GM19025 (cell line): ENCODE results near the gene SINHCAF.

ENCODE experiments used
- ATAC-seq: cut with Tn5 transposase; IDR thresholded peaks from one replicate; pipeline ENCODE4 v1.9.1; 2021; ENCODE audit warnings: mild to moderate bottlenecking, low read depth, moderate library complexity; ENCODE audit not compliant: unreplicated experiment

SINHCAF gene

GRCh38 chr12:31311634-31312258 is 14.2 kb downstream of the SINHCAF start:
- no peak for ATAC-seq

DNA sequence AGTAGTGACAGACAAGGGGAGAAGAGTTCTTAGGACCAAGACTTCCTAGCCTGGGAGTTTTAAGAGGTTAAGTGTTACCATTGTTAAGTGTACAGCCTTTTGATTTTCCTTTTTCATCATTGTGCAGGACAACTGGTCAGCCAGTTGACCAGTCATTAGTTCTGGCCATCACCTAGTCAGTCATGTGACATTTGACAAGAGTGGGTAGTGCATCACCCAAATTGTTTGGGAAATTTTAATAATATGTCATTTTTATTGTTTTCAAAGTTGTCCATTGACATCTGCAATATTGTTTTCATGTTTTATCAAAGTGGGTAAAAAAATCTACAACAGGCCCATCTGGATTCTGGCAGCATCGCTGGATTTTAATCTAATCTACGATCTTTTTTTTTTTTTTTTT is 15.5 kb downstream of the SINHCAF start:
- no peak for ATAC-seq

GRCh38 chr12:31309279-31309678 is 16.7 kb downstream of the SINHCAF start:
- no peak for ATAC-seq

DNA sequence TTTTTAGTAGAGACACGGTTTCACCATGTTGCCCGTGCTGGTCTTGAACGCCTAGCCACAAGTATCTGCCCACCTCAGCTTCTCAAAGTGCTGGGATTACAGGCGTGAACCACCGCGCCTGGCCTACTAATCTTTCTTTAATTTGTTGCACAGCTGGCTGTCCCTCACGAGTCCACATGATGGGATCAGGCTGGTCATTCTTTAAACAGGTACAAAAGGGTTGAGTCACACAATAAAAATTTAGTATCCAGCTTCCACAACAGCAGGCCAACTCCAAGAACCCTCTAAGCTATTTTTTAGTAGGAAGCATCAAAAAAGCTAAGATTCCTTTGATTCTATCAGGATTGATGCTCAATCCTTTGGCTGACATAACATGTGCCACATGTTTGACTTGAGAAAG is 17.8 kb downstream of the SINHCAF start:
- no peak for ATAC-seq

DNA sequence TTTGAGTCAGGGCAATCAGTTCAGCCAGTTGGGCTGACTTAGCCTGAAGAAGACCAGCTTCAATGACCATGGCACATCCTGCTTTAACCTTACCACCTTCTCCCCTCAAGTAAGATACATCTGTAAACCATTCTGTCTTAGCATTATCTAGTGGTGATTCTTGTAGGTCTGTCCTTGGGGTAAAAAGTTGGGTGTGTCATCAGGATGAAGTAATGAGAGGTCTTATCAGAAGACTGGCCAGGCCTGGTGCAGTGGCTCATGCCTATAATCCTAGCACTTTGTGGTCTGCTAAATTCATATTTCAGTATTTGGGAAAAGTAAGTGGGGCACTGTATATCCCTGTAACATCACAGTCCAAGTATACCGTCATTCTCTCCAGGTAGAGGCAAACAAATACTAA is 19.1 kb downstream of the SINHCAF start:
- no peak for ATAC-seq

GRCh38 chr12:31303466-31303865 is 22.5 kb downstream of the SINHCAF start:
- no peak for ATAC-seq

DNA sequence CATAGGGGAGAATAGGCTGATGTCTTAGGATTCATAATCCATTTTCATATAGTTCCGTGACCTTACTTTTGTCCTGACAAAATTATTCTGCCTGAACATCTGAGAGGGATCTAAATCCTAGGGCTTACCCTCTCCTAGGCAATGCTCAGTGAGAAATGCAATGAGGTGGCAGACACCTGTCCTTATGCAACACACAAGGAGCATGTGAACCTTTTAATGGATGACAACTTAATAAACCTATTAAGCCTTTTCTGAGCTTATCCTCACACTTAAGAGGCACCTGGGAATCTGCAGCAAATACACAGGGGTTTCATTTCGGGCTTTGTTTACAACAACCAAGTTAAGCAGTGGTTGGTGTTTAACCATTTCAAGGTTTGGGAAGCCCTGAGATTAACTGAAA is 24.6 kb downstream of the SINHCAF start:
- ATAC-seq, result no peak

DNA sequence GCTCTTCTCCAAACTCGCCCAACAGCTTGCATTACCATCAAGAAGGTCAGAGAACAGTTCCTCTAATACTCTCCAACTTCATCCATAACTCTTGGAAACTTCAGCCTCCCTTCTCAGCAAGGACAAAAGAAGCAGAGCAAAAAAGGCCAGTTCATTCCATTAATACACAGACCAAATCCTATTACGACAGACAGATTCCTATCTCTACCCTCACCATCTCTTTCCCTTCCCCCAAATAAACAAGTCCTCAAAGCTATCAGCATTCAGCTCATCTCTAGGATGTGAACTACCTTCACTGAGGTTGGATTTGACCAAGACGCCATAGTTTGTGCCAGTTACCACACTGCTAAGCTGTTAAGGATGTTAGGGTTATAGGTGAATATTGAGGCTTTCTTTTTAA is 25.2 kb downstream of the SINHCAF start:
- ATAC-seq, result no peak

- ATAC-seq, result no peak
Observed at GRCh38 chr12:31300341-31300740, 25.6 kb downstream of the SINHCAF start.

GRCh38 chr12:31298922-31299321 is 27.0 kb downstream of the SINHCAF start:
- ATAC-seq, result peak; percentile 10

DNA sequence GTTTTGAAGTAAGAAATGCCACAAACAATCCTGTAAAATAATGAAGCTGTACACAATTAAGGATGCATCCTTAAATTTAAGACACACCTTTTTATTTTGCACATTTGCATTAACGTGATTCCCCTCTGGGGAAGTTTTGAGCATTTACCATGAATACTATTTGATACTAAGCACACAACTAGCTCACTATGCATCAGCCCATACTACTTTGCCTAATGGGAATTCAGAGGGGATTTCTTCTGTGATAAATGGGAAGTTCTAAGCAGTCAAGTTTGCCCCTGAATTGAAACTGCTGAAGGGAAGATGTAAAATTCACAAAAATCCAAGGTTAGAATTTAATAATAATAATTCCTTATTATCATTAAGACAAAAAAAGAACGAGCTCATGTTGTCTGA is 27.4 kb downstream of the SINHCAF start:
- ATAC-seq, result peak; percentile 40

GRCh38 chr12:31297572-31298514 is 28.1 kb downstream of the SINHCAF start:
- ATAC-seq, result peak; percentile 43

- no peak for ATAC-seq
Observed at GRCh38 chr12:31289441-31289840, 36.5 kb downstream of the SINHCAF start.

GRCh38 chr12:31288381-31288780 is 37.6 kb downstream of the SINHCAF start:
- no peak for ATAC-seq

- no peak for ATAC-seq
Observed at GRCh38 chr12:31280183-31280582, 45.8 kb downstream of the SINHCAF start.

- ATAC-seq, result no peak
Observed at GRCh38 chr12:31279390-31279924, 46.5 kb downstream of the SINHCAF start.

DNA sequence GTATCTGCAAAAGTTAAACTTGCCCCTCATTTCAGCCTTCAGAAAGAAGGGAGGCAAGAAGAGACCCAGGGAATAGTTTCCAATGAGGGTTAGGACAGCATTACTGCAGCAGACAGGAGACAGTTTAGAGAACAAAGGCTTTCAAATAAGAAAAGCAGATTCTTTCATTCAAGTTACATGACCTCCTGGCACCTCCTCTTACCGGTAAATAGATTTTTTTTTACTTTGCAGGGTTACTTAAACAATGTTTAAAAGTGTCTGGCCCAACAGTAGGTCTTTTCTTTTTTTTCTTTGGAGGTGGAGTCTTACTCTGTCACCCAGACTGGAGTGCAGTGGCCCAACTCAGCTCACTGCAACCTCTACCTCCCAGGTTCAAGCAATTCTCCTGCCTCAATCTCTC is 47.1 kb downstream of the SINHCAF start:
- ATAC-seq, result no peak

DNA sequence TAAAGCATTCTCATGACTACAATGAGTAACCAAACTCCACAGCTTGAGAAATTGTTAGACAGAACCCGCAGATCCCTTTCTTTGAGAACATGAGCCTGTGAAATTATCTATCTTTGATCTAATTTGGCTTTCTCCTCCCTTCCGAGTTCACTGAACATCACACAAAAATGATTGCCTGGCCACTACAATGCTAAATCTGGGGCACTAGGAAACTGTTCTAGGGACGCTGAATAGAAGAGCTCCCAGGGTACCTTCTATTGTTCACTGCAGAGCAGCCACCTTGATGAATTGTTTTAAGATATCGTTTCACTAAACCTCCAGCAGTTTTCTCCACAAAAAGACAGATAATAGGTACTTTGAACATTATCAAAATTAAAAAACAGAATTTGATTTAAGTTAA is 47.5 kb downstream of the SINHCAF start:
- ATAC-seq, result no peak

DNA sequence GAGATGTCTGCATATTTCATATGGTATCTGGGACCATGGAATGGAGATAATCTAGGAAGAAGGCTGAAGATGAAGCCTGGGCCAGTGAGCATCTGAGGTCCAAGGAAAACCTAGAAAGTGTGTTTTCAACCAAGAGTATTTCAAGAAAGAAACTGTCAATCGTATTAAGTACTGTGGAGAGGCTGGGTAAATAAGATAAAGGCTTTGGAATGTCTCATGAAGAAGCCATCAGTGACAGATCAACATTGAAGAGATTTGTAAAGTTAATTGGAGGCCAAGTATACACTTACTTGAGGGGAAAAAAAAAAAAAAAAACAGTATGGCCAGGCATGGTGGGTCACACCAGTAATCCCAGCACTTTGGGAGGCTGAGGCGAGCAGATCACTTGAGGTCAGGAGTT is 48.9 kb downstream of the SINHCAF start:
- ATAC-seq, result no peak

DNA sequence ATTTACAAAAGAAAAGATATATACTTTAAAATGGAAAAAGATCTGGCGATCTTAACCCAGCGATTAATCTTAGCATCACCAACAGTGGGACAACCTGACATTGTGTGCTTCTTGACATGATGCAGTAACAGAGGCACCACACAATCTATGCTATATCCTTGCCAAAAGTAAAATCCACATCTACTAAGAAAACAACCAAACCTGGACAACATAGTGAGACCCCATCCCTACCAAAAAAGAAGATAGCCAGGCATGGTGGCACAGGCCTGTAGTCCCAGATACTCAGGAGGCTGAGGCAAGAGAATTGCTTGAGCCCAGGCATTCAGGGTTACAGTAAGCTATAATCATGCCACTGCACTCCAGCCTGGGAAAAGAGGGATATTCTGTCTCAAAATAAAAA is 50.5 kb downstream of the SINHCAF start:
- no peak for ATAC-seq

DNA sequence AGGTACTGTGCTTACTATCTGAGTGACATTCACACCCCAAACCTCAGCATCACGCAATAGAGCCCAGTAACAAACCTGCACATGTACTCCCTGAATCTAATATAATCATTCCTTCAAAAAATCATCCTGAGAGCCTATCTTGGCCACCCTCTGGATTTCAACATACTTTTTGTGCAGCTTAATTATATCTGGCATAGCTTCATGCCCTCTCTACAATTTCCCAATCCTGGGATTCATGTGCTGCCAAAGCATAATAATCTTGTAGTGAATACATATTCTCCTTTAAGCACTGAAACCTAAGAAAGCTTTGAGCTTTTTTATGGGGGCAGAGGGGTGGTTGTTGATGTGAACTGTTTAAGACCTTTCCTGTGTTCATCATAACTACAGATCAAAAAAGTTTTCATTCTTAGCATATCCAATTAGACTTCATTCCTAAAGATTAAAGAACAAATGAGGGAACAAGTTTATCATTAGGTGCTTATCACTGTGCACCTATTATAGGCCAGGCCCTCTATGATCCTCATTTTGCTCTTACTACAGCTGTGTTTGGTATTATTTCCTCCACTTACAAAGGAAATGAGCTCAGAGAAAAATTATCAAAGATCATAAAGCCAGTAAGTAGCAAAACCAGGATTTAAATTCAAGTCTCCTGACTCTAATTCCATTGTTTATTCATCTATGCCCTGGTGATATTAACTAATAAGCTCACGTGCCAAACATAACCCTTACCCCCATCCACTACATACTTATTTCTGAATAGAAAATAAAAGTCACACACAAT is 51.2 kb downstream of the SINHCAF start:
- ATAC-seq, result no peak
